SU-DHL-6 (cell line): ENCODE results near the gene MMRN1.

ENCODE experiments used
- CTCF ChIP-seq: fragments of 200-600 bp; sonication (generic); IDR thresholded peaks from one replicate; pipeline ENCODE4 v1.5.1; 2017; ENCODE audit warnings: antibody characterized with exemption, mild to moderate bottlenecking, low read length, moderate library complexity; ENCODE audit not compliant: insufficient read depth, poor library complexity, severe bottlenecking
- EZH2phosphoT487 ChIP-seq: fragments of 200-600 bp; sonication (generic), shearing (Covaris generic); conservative IDR thresholded peaks from 2 replicates; pipeline ENCODE4 v1.6.1; 2018; ENCODE audit warnings: mild to moderate bottlenecking, antibody characterized with exemption, low read length, moderate library complexity, mixed read lengths

GRCh38 chr4:89860971-89861370, 33.7 kb upstream of the MMRN1 start:
- no peak for TF ChIP-seq CTCF
- no peak for TF ChIP-seq EZH2phosphoT487
